ENCODE results near the gene TBC1D8.

Gene TBC1D8

DNA sequence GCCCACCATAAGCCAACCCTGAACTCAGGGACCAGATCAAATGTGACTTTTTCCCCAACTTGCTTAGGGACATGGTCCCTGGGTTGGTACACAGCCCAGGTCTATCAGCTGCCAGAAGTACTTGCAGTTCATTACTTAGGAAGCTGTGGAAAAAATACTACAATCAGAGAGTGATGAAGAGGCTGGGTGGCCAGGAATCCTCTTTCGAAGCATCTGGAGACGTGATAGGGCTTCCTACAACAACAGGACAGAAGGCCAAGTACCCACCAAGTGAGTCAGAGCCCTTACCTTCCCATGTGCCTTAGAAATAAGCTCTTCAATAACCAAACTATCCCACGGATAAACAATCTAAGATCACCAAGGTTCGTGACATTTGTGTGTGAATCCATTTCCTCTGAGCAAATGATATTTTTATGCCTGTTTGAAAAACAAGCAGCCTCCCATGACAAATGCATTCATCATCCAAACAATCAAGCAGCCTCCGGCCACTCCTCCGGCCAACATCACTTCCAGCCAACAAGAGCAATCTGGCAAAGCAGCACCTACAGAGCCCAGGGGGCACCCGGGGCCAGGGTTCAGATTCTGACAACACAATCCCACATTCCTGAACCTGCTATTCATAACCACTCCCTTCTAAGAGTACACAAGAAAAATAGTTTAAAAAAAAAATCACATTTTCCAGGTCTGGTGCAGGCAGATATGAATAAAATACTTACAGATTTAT, 26.4 kb downstream of the TBC1D8 start:
- TF ChIP-seq ISL1 (CRISPR knock-in tag; IDR thresholded peaks at IDR 0.05) (peak; percentile 26; the same call in 1 of the 2 replicates), SNAI2 (CRISPR knock-in tag; IDR thresholded peaks at IDR 0.05) (no peak)
- TF ChIP-seq, protein P1, sequence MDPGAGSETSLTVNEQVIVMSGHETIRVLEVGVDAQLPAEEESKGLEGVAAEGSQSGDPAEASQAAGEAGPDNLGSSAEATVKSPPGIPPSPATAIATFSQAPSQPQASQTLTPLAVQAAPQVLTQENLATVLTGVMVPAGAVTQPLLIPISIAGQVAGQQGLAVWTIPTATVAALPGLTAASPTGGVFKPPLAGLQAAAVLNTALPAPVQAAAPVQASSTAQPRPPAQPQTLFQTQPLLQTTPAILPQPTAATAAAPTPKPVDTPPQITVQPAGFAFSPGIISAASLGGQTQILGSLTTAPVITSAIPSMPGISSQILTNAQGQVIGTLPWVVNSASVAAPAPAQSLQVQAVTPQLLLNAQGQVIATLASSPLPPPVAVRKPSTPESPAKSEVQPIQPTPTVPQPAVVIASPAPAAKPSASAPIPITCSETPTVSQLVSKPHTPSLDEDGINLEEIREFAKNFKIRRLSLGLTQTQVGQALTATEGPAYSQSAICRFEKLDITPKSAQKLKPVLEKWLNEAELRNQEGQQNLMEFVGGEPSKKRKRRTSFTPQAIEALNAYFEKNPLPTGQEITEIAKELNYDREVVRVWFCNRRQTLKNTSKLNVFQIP (CRISPR knock-in tag; IDR thresholded peaks at IDR 0.05; ENCODE audit: borderline replicate concordance, low read depth), result no peak

DNA sequence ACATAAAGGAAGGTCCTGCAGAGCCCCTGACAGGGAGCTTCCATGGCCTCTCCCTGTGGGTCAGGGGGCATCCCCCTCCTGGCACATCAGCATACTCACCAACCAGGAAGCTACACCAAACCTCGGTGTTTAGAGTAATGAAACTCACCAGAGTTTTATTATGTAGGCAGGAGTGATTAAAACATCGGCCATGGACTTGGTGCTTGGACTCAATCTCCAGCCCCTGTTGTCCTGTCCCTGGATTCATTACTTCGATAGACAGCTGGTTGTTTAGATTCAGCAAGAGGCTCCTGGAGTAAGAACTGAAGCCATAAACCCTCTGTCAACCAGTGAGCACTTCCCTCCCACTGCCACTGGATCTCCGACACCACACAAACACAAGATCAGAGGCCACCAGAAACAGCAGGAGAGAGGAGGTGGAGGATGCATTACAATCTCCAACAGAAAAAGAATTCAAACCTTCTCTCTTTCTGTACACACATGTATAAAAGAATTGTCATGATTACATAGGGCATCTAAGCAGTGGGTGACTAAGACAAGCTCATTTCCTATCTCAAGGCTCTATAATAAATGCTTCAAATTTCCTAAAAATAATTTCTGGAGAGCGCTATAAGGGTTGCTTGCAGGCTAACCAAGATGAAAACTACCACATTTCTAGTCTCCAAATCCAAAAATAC, 27.2 kb downstream of the TBC1D8 start:
- peak; percentile 6; the same call in 2 of the 3 replicates for ATAC-seq

More for the DNA sequence above, 26.4 kb downstream of the TBC1D8 start:
- ATAC-seq, result peak; percentile 80

DNA sequence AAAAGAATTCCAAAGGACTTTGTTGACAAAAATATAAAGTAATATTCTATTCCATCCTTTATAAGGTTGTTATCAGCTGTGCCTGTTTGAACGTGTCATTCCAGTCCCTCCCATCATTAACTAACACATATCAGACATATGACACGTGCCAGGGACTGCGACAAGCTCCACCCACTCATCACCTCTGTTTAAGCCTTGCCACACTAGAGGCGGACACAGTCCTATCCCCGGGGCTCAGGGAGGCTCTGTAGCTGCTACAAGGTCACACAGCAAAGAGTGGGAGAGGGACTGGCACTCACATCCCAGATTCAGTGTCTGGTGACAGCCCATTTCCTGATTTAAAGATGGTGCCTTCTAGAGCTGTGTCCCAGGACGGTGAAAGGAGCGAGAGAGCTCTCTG, 30.0 kb downstream of the TBC1D8 start:
- no peak for ATAC-seq
- TF ChIP-seq TOX (CRISPR knock-in tag; IDR thresholded peaks at IDR 0.05; ENCODE audit: borderline replicate concordance), result no peak

More for the DNA sequence above, 27.2 kb downstream of the TBC1D8 start:
- TF ChIP-seq CSDC2 (CRISPR knock-in tag; IDR thresholded peaks at IDR 0.05) (no peak), ARNTL (CRISPR knock-in tag; IDR thresholded peaks at IDR 0.05; ENCODE audit: borderline replicate concordance, low read depth) (no peak), ESRRG (CRISPR knock-in tag; IDR thresholded peaks at IDR 0.05) (no peak), ZFP3 (CRISPR knock-in tag; IDR thresholded peaks at IDR 0.05) (no peak), SNAI2 (CRISPR knock-in tag; IDR thresholded peaks at IDR 0.05) (no peak)

DNA sequence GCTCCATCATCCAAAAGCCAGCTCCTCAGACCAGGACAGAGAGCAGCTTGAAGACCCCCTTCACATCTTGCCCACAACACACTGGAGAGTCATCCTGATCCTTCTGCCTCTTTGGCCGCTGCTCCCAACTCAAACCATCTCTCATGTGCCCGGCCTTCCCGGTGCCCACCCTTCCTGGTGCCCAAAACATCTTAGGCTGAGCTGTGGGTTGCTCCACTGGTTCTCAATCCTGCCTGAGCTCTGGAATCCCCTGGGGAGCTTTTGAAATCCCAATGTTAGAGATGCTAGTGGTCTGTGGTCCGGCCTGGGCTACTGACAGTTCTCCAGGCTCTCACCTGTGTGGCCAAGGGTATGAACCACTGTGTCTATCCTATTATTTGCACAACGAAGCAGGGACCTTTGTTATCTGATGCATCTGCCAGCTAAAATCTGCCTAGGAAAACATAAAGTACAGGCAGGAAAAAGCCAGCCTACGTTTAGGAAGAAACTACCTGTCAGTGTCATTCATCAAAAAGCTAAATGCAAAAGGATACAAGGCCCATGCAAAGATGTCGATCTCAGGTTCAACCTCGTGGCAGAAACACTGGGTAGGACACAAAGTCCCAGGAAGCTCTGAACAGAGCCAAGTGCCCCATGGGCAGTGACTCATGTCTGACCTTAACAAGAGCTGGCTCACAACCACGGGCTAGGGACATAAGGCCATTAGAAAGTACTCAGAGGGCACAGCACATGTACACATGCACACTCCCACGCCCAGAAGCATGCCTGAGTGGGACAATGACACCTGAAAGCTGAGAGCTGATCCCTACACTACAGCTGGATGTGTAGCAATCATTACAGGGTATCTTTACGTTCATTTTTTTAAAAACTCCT, 30.8 kb downstream of the TBC1D8 start:
- TF ChIP-seq RARB (CRISPR knock-in tag; IDR thresholded peaks at IDR 0.05) (no peak), ZC3H10 (CRISPR knock-in tag; IDR thresholded peaks at IDR 0.05) (no peak), OSR1 (CRISPR knock-in tag; IDR thresholded peaks at IDR 0.05) (no peak), ZNF70 (CRISPR knock-in tag; IDR thresholded peaks at IDR 0.05) (no peak), ZNF8 (CRISPR knock-in tag; IDR thresholded peaks at IDR 0.05) (no peak), GLIS3 (CRISPR knock-in tag; IDR thresholded peaks at IDR 0.05) (no peak)
- TF ChIP-seq, protein P1 (CRISPR knock-in tag; IDR thresholded peaks at IDR 0.05; ENCODE audit: borderline replicate concordance, low read depth), result no peak
- TF ChIP-seq, protein P2, sequence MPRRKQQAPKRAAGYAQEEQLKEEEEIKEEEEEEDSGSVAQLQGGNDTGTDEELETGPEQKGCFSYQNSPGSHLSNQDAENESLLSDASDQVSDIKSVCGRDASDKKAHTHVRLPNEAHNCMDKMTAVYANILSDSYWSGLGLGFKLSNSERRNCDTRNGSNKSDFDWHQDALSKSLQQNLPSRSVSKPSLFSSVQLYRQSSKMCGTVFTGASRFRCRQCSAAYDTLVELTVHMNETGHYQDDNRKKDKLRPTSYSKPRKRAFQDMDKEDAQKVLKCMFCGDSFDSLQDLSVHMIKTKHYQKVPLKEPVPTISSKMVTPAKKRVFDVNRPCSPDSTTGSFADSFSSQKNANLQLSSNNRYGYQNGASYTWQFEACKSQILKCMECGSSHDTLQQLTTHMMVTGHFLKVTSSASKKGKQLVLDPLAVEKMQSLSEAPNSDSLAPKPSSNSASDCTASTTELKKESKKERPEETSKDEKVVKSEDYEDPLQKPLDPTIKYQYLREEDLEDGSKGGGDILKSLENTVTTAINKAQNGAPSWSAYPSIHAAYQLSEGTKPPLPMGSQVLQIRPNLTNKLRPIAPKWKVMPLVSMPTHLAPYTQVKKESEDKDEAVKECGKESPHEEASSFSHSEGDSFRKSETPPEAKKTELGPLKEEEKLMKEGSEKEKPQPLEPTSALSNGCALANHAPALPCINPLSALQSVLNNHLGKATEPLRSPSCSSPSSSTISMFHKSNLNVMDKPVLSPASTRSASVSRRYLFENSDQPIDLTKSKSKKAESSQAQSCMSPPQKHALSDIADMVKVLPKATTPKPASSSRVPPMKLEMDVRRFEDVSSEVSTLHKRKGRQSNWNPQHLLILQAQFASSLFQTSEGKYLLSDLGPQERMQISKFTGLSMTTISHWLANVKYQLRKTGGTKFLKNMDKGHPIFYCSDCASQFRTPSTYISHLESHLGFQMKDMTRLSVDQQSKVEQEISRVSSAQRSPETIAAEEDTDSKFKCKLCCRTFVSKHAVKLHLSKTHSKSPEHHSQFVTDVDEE (CRISPR knock-in tag; IDR thresholded peaks at IDR 0.05), result no peak
- no peak; the same call in 2 of the 3 replicates for ATAC-seq

DNA sequence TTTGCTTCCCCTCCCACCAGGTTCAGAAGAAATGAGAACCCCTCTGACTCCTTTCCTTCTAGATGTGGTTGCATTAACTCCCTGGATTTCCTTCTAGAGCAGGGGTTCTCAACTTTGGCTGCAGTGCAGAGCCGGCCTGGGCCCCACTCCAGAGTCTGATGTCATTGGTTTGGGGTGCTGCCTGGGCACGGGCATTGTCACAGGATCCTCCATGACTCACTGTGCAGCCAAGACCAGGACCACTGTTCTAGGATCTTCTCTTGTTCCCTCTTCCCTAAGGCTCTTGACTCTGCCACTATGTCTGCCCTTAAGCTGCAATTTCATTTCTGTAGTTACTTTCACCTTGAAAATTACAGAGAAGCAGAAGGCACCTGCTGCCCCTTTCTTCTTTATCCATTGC, 31.8 kb downstream of the TBC1D8 start:
- TF ChIP-seq ARNTL (CRISPR knock-in tag; IDR thresholded peaks at IDR 0.05; ENCODE audit: borderline replicate concordance, low read depth), result no peak
- peak; percentile 61 for ATAC-seq

All from SK-N-SH treated with all-trans-retinoic acid at 6 μM for 48 hours (cell line).